GM12878 (cell line): Measurements from ENCODE around the gene MACROD2.

Source experiments
- ETV6 ChIP-seq, 2 experiments: fragments of 450-650 bp in 1 of 2; IDR thresholded peaks in 1 of 2; conservative IDR thresholded peaks in 1 of 2; 2 replicates each; pipeline ENCODE4 v1.6.1; 2014; ENCODE audit warnings: antibody characterized with exemption in 1 of 2, borderline replicate concordance in 1 of 2, low read depth in 1 of 2, mild to moderate bottlenecking in 1 of 2, moderate library complexity in 1 of 2
- EZH2 ChIP-seq: IDR thresholded peaks from 2 replicates; pipeline ENCODE4 v1.6.1; 2012; ENCODE audit warnings: low read depth, mild to moderate bottlenecking, control low read depth, inconsistent platforms, low read length, borderline replicate concordance; ENCODE audit not compliant: control insufficient read depth
- FOS ChIP-seq: IDR thresholded peaks from 3 replicates; pipeline ENCODE4 v1.6.1; 2011; ENCODE audit warnings: borderline replicate concordance; ENCODE audit not compliant: insufficient read length; ENCODE audit errors: extremely low read depth
- POLR2AphosphoS5 ChIP-seq: IDR thresholded peaks from 2 replicates; pipeline ENCODE4 v1.6.1; 2011; ENCODE audit warnings: mild to moderate bottlenecking, low read length, inconsistent platforms
- RAD21 ChIP-seq: IDR thresholded peaks from 2 replicates; pipeline ENCODE4 v1.6.1; 2011; ENCODE audit warnings: mild to moderate bottlenecking, low read depth, low read length, moderate library complexity; ENCODE audit not compliant: insufficient read depth
- RAD51 ChIP-seq: fragments of 450-650 bp; IDR thresholded peaks from 2 replicates; pipeline ENCODE4 v1.6.1; 2016; ENCODE audit warnings: moderate library complexity, mild to moderate bottlenecking, inconsistent platforms
- RBBP5 ChIP-seq: fragments of 200-600 bp; sonication (generic); conservative IDR thresholded peaks from 2 replicates; pipeline ENCODE4 v1.6.1; 2016
- RFX5 ChIP-seq: IDR thresholded peaks from 2 replicates; pipeline ENCODE4 v1.6.1; 2011; ENCODE audit warnings: low read depth, low read length, improper control_type of control experiment
- TAF1 ChIP-seq: IDR thresholded peaks from 2 replicates; pipeline ENCODE4 v1.6.1; 2011; ENCODE audit warnings: mild to moderate bottlenecking, low read depth, low read length, borderline replicate concordance
- TF ChIP-seq, protein P1 (sequence below), 3 experiments: IDR thresholded peaks in 2 of 3; conservative IDR thresholded peaks in 1 of 3; 2 replicates each; pipeline ENCODE4 v1.5.1; 2011; ENCODE audit warnings: low read depth in 3 of 3, low read length in 3 of 3, mild to moderate bottlenecking in 3 of 3, control low read depth in 2 of 3, moderate library complexity in 2 of 3, inconsistent platforms in 1 of 3, mixed read lengths in 1 of 3; ENCODE audit not compliant: control insufficient read depth in 2 of 3, insufficient read depth in 1 of 3; ENCODE audit errors: extremely low read depth in 1 of 3

DNA sequence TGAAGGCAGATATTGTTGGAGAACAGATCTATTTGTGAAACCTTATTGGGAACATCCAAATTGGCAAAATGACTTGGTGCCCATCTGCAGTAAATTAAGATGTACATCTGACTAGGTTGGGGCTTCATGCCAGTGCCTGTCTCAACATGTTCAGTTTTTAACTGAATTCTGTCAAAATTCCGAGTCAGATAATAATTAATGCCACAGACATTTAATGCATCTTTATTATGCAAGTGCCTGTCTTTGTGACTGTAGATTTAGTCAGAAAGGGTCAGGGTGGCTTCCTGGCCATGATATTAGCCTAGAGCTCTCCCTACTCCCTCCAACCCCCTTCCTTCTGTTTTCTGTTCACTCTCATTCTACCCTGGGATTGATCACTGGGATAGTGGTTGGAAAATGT is 541.4 kb downstream of the MACROD2 start:
- TF ChIP-seq TAF1 (no peak), ETV6 (conservative IDR thresholded peaks at IDR 0.05 in 1 of 2, IDR thresholded peaks at IDR 0.05 in 1 of 2; ENCODE audit: borderline replicate concordance in 1 of 2, low read depth in 1 of 2) (no peak), EZH2 (no peak), RAD51 (no peak), POLR2AphosphoS5 (no peak), RFX5 (no peak), FOS (no peak), RAD21 (no peak), RBBP5 (no peak)
- TF ChIP-seq, protein P1, sequence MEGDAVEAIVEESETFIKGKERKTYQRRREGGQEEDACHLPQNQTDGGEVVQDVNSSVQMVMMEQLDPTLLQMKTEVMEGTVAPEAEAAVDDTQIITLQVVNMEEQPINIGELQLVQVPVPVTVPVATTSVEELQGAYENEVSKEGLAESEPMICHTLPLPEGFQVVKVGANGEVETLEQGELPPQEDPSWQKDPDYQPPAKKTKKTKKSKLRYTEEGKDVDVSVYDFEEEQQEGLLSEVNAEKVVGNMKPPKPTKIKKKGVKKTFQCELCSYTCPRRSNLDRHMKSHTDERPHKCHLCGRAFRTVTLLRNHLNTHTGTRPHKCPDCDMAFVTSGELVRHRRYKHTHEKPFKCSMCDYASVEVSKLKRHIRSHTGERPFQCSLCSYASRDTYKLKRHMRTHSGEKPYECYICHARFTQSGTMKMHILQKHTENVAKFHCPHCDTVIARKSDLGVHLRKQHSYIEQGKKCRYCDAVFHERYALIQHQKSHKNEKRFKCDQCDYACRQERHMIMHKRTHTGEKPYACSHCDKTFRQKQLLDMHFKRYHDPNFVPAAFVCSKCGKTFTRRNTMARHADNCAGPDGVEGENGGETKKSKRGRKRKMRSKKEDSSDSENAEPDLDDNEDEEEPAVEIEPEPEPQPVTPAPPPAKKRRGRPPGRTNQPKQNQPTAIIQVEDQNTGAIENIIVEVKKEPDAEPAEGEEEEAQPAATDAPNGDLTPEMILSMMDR (IDR thresholded peaks at IDR 0.05 in 2 of 3, conservative IDR thresholded peaks at IDR 0.05 in 1 of 3; ENCODE audit: control insufficient read depth in 2 of 3, extremely low read depth in 1 of 3, insufficient read depth in 1 of 3, low read depth in 3 of 3, low read length in 3 of 3) = no peak
